Brain microvascular endothelial cell (primary cell): ENCODE measurements around the gene MPZL2.

Source experiments
- DNase-seq: peaks from one replicate; pipeline ENCODE4 v3.0.0-alpha.2; 2020
- H3K27ac ChIP-seq: fragments of 250-450 bp; sonication (Bioruptor Pico); 2 replicates; pipeline ENCODE4 v1.5.1; 2020; ENCODE audit warnings: mild to moderate bottlenecking, moderate library complexity
- H3K27me3 ChIP-seq: fragments of 250-450 bp; sonication (Bioruptor Pico); replicated peaks from 2 replicates; pipeline ENCODE4 v1.5.1; 2020; ENCODE audit warnings: mild to moderate bottlenecking
- H3K36me3 ChIP-seq: fragments of 250-450 bp; sonication (Bioruptor Pico); replicated peaks from 2 replicates; pipeline ENCODE4 v1.5.1; 2020; ENCODE audit warnings: mild to moderate bottlenecking
- H3K4me3 ChIP-seq: 2 replicates; pipeline ENCODE4 v1.5.1; 2011; ENCODE audit warnings: low read depth, mild to moderate bottlenecking, control low read depth, low read length, moderate library complexity
- in situ Hi-C: cut with HindIII; loops from 2 replicates; pipeline ENCODE4 v1.10.0; 2017; ENCODE audit warnings: low sequenced_read_pairs, low pct_ligation_motif_present
- TF ChIP-seq, protein P1 (sequence below): IDR thresholded peaks from 2 replicates; pipeline ENCODE4 v1.5.1; 2011; ENCODE audit warnings: low read depth, mild to moderate bottlenecking, moderate library complexity, low read length, control low read depth, inconsistent platforms; ENCODE audit errors: missing control alignments

The MPZL2 gene

DNA sequence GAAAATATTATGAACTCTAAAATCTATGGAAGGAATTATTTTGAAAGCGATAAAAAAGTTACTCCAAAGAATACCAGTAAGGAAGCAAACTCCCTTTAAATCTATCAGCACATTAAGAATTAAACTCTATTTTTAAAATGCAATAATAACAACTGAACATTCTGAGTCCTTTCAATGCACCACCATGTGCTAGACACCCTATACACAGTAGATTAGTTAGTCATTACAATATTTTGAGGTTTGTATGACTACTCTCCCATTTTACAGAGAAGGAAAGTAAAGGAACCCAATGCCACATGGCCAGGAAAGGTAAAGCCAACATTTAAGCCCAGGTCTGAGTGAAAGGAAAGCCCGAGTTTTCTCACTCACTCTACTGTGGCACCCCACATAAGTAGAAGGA lies 57.0 kb downstream of the MPZL2 start:
- in situ Hi-C loops: no loop called here
- Histone ChIP-seq H3K27me3 (peaks cover 9% of the 10 kb centered on the region), H3K4me3 (no peak overlapping the region), H3K36me3 (no peaks in the 10 kb centered on the region), H3K27ac (no peak overlapping the region)
- TF ChIP-seq, protein P1, sequence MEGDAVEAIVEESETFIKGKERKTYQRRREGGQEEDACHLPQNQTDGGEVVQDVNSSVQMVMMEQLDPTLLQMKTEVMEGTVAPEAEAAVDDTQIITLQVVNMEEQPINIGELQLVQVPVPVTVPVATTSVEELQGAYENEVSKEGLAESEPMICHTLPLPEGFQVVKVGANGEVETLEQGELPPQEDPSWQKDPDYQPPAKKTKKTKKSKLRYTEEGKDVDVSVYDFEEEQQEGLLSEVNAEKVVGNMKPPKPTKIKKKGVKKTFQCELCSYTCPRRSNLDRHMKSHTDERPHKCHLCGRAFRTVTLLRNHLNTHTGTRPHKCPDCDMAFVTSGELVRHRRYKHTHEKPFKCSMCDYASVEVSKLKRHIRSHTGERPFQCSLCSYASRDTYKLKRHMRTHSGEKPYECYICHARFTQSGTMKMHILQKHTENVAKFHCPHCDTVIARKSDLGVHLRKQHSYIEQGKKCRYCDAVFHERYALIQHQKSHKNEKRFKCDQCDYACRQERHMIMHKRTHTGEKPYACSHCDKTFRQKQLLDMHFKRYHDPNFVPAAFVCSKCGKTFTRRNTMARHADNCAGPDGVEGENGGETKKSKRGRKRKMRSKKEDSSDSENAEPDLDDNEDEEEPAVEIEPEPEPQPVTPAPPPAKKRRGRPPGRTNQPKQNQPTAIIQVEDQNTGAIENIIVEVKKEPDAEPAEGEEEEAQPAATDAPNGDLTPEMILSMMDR: no peak
- DNase-seq: no peak

DNA sequence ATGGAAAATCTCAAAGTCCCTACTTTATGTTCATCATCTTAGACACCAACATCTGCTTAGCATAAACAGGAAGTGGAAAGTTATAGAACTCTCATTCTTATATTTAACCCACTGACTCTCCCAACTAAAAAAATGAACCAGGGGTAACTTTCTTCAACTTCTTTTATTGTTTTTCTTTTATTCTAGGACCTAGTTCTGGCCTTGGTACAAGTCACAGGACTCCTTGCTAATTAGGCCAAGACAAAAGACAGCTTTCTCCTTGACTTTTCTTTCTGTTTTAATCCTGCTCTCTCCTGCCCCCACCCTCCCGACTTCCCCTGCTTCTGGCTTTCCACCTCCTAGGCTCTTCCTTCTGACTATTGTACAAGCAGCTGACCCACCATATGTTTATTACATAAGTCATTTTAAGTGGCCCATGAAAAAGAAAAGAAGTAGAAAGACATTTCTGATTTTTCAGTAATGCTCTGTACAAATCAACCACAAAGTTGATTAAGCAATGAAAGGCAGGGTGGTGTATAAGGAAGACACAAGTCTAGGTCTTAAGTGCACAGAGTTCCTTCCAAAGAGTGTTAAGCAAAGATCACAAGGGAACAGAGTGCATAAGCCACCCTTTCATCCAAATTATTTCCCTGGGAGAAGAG lies 57.6 kb downstream of the MPZL2 start:
- Histone ChIP-seq H3K4me3 (no peak overlapping the region), H3K27me3 (peaks cover 9% of the 10 kb centered on the region), H3K27ac (no peak overlapping the region), H3K36me3 (no peaks in the 10 kb centered on the region)
- TF ChIP-seq, protein P1: no peak
- DNase-seq: no peak
- in situ Hi-C loops: no loop called here

DNA sequence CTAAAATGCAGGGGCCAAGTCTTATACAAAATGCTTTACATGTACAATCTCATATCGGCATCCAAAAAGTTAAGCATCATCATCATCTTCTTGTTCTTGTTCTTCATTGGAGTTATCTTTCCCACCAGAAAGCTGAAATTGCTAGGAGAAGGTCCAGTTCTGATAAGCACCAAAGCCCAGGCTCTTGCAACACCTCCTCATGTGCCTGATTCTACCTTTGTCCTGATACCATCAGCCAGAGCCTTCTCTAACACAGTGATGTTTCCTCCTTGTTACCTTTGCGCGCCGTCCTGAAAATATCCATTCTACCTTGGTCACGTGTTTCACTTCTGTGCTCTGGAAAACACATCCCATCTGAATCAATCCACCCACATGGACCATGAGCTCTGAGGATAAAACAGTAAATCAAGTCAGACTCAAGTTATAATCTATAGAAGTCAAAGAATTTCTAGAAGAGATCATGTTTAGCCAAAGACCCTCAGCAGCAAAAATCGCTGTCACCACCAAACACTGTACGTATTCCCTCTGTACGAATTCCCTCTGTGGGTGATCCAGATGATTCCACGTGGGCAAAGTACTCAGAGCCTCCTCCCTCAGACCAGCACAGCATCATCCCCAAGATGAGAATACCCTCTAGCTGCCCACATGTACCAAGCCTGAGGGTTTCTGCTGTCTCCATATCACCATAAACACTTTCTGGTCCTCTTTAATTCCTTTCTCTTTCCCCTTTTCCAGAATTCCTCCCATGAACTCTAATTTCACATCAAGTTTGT lies 58.3 kb downstream of the MPZL2 start:
- peaks cover 9% of the 10 kb centered on the region for H3K27me3 ChIP-seq
- in situ Hi-C loops: no loop called here
- TF ChIP-seq, protein P1: no peak
- no peak overlapping the region for H3K27ac ChIP-seq
- H3K36me3 ChIP-seq: no peaks in the 10 kb centered on the region
- H3K4me3 ChIP-seq: no peak overlapping the region
- DNase-seq: no peak
